ENCODE data around the gene MINDY1. TPM values are rescaled to one million over a fixed set of nuclear protein-coding genes. Genes with fewer than 3 reads are reported as not detected.
A peak's percentile ranks its signal among the peaks of the same experiment; 100 is the strongest.

The MINDY1 gene
- polyA plus RNA-seq, 1 donor, result 24.4 TPM

GRCh38 chr1:151011154-151011850 lies 4.6 kb upstream of the MINDY1 start:
- no peak for DNase-seq

GRCh38 chr1:151010346-151010726 lies 3.6 kb upstream of the MINDY1 start:
- no peak for DNase-seq

GRCh38 chr1:151009674-151010345 lies 3.1 kb upstream of the MINDY1 start:
- no peak for DNase-seq

- DNase-seq, result no peak
Measured at GRCh38 chr1:151009206-151009587, 2.5 kb upstream of the MINDY1 start.

- DNase-seq, result peak; percentile 99
Measured at GRCh38 chr1:151008244-151009205, 1.8 kb upstream of the MINDY1 start, which contains the start of gene PRUNE1. Gene PRUNE1 (plus strand): TSS chr1:151008449. CDS start chr1:151008633, 184 bp downstream.

GRCh38 chr1:151007853-151008243 lies 1.1 kb upstream of the MINDY1 start:
- no peak for DNase-seq

GRCh38 chr1:151005729-151006319 lies 878 bp downstream of the MINDY1 start:
- DNase-seq, result no peak

GRCh38 chr1:151003180-151003579 lies 3.5 kb downstream of the MINDY1 start:
- no peak for DNase-seq

- no peak for DNase-seq
Measured at GRCh38 chr1:151002611-151003010, 4.1 kb downstream of the MINDY1 start.

GRCh38 chr1:151002051-151002450 lies 4.7 kb downstream of the MINDY1 start:
- DNase-seq, result no peak

GRCh38 chr1:151001602-151002001 lies 5.1 kb downstream of the MINDY1 start:
- DNase-seq, result no peak

- DNase-seq, result no peak
Measured at GRCh38 chr1:151000408-151000807, 6.3 kb downstream of the MINDY1 start.

GRCh38 chr1:150999926-151000325 lies 6.8 kb downstream of the MINDY1 start:
- DNase-seq, result no peak

- no peak for DNase-seq
Measured at GRCh38 chr1:150999051-150999674, 7.5 kb downstream of the MINDY1 start.

- no peak for DNase-seq
Measured at GRCh38 chr1:150997949-150998348, 8.8 kb downstream of the MINDY1 start.

- DNase-seq, result no peak
Measured at GRCh38 chr1:150997126-150997872, 9.4 kb downstream of the MINDY1 start.

- peak; percentile 36 for DNase-seq
Measured at GRCh38 chr1:150995896-150996295, 10.8 kb downstream of the MINDY1 start.

- DNase-seq, result no peak
Measured at GRCh38 chr1:150995460-150995859, 11.2 kb downstream of the MINDY1 start.

GRCh38 chr1:150994248-150994647 lies 12.5 kb downstream of the MINDY1 start:
- DNase-seq, result no peak

- no peak for DNase-seq
Measured at GRCh38 chr1:150992626-150993025, 14.1 kb downstream of the MINDY1 start.

- DNase-seq, result no peak
Measured at GRCh38 chr1:150987924-150988323, 18.8 kb downstream of the MINDY1 start.
